Keratinocyte (primary cell): ENCODE measurements around the gene TSC1. TPM values are rescaled to one million over a fixed set of nuclear protein-coding genes. Genes with fewer than 3 reads are reported as not detected.
A peak's percentile ranks its signal among the peaks of the same experiment; 100 is the strongest.

Experiments used
- DNase-seq: peaks from one replicate; pipeline ENCODE4 v3.0.0-alpha.2; 2011; ENCODE audit warnings: low read depth, missing footprints, low spot score
- FAIRE-seq: peaks from 2 replicates; lab custom pipeline; 2011; peaks lifted over from hg19 to GRCh38; lab: Jason Lieb, UNC
- H2AFZ ChIP-seq: 2 replicates; pipeline ENCODE4 v1.6.0; 2012; ENCODE audit warnings: low read length, control low read depth, inconsistent platforms; ENCODE audit not compliant: control insufficient read depth
- H3K27ac ChIP-seq: 2 replicates; pipeline ENCODE4 v1.5.1; 2011; ENCODE audit warnings: low read length; ENCODE audit not compliant: control insufficient read depth, insufficient read depth
- H3K27me3 ChIP-seq: 3 replicates; pipeline ENCODE4 v1.6.0; 2011; ENCODE audit warnings: low read length; ENCODE audit not compliant: control insufficient read depth, insufficient read depth; ENCODE audit errors: extremely low read depth
- H3K36me3 ChIP-seq, 2 experiments: 2 replicates in 1 of 2; 3 replicates in 1 of 2; pipeline ENCODE4 v1.5.1; 2011; ENCODE audit warnings: low read length in 2 of 2, mild to moderate bottlenecking in 1 of 2; ENCODE audit not compliant: control insufficient read depth in 2 of 2, insufficient read depth in 2 of 2; ENCODE audit errors: extremely low read depth in 1 of 2
- H3K4me1 ChIP-seq: 3 replicates; pipeline ENCODE4 v1.5.1; 2011; ENCODE audit warnings: low read length; ENCODE audit not compliant: control insufficient read depth, insufficient read depth; ENCODE audit errors: extremely low read depth
- H3K4me2 ChIP-seq: 3 replicates; pipeline ENCODE4 v1.6.0; 2011; ENCODE audit warnings: low read depth, low read length; ENCODE audit not compliant: control insufficient read depth, insufficient read depth; ENCODE audit errors: extremely low read depth
- H3K4me3 ChIP-seq, 3 experiments: fragments of 200-600 bp in 1 of 3; sonication (generic) in 1 of 3; 2 replicates in 2 of 3; 3 replicates in 1 of 3; pipeline ENCODE4 v1.5.1; 2011 to 2016; ENCODE audit warnings: low read length in 3 of 3, mild to moderate bottlenecking in 3 of 3, control low read depth in 2 of 3, inconsistent platforms in 1 of 3, low read depth in 1 of 3, mixed read lengths in 1 of 3, mixed run types in 1 of 3, moderate library complexity in 1 of 3; ENCODE audit not compliant: control insufficient read depth in 2 of 3, insufficient read depth in 2 of 3; ENCODE audit errors: extremely low read depth in 1 of 3
- H3K79me2 ChIP-seq: 2 replicates; pipeline ENCODE4 v1.6.0; 2012; ENCODE audit warnings: low read length; ENCODE audit not compliant: control insufficient read depth, insufficient read depth
- H3K9ac ChIP-seq: 3 replicates; pipeline ENCODE4 v1.6.0; 2011; ENCODE audit warnings: low read length; ENCODE audit not compliant: control insufficient read depth, insufficient read depth; ENCODE audit errors: extremely low read depth
- H3K9me1 ChIP-seq: 3 replicates; pipeline ENCODE4 v1.6.0; 2011; ENCODE audit warnings: low read length; ENCODE audit not compliant: control insufficient read depth, insufficient read depth; ENCODE audit errors: extremely low read depth
- H3K9me3 ChIP-seq: 2 replicates; pipeline ENCODE4 v1.5.1; 2012; ENCODE audit warnings: low read depth, low read length; ENCODE audit not compliant: control insufficient read depth
- H4K20me1 ChIP-seq: 3 replicates; pipeline ENCODE4 v1.6.0; 2011; ENCODE audit warnings: low read length; ENCODE audit not compliant: control insufficient read depth, insufficient read depth; ENCODE audit errors: extremely low read depth
- CTCF ChIP-seq, 3 experiments: IDR thresholded peaks in 1 of 3; conservative IDR thresholded peaks in 1 of 3; optimal IDR thresholded peaks in 1 of 3; 2 replicates in 2 of 3; 3 replicates in 1 of 3; pipeline versions ENCODE3 to v1.5.1; 2011; ENCODE audit warnings: low read length in 3 of 3, mild to moderate bottlenecking in 3 of 3, moderate library complexity in 2 of 3, control low read depth in 1 of 3, inconsistent platforms in 1 of 3; ENCODE audit not compliant: insufficient read depth in 2 of 3; ENCODE audit errors: extremely low read depth in 1 of 3
- EZH2 ChIP-seq: IDR thresholded peaks from one replicate; pipeline ENCODE4 v1.6.1; 2012; ENCODE audit warnings: inconsistent platforms, mild to moderate bottlenecking, low read length, moderate library complexity
- dilution Hi-C: fragments of 300-500 bp; cut with MboI; formaldehyde crosslinking; loops from one replicate; pipeline ENCODE4 v1.7.0; 2020; ENCODE audit warnings: low sequenced_read_pairs; ENCODE audit not compliant: extremely low pct_ligation_motif_present
- polyA plus RNA-seq, 5 experiments: library from polyadenylated mRNA; depleted of rRNA in 3 of 5; stranded (reverse) in 3 of 5; stranded (forward) in 1 of 5; unstranded in 1 of 5; fragments of >200 nt; gene quantifications; 1 replicate in 1 of 5; 2 replicates in 3 of 5; 3 replicates in 1 of 5; pipeline versions ENCODE4 v1.2.1 to v1.2.3, GENCODE V29; 2011 to 2012; ENCODE audit warnings: missing spikeins in 2 of 5, low read depth in 1 of 5, low replicate concordance in 1 of 5

The TSC1 gene
- polyA plus RNA-seq, 1 donor (not counting 4 experiments of a cell fraction or from before 2014, with no cell fraction given): 26.1 TPM

- FAIRE-seq: no peak
These were observed 35.7 kb upstream of the TSC1 start for GRCh38 chr9:132980157-132980556.

GRCh38 chr9:132978451-132979131 is 34.2 kb upstream of the TSC1 start, which contains the start of gene GFI1B:
Gene GFI1B (plus strand): TSS chr9:132978694. CDS start chr9:132986679, 7,985 bp downstream.
- Histone ChIP-seq H3K4me2 (no peak within 1 kb of the TSS), H3K27me3 (peaks cover 40% of the 10 kb centered on the region)

More at GRCh38 chr9:132980157-132980556, 35.7 kb upstream of the TSC1 start:
- H3K4me1 ChIP-seq: no peaks in the 10 kb centered on the region
- no peaks in the 10 kb centered on the region for H3K9me3 ChIP-seq
- H3K9ac ChIP-seq: no peak overlapping the region
- H2AFZ ChIP-seq: no peak overlapping the region
- DNase-seq: no peak
- dilution Hi-C loops: no loop called here
- H3K27ac ChIP-seq: no peak overlapping the region
- no peaks in the 10 kb centered on the region for H4K20me1 ChIP-seq
- H3K79me2 ChIP-seq: no peaks in the 10 kb centered on the region
- peaks cover 47% of the 10 kb centered on the region for H3K27me3 ChIP-seq
- H3K4me2 ChIP-seq: no peak overlapping the region
- no peaks in the 10 kb centered on the region for H3K36me3 ChIP-seq
- no peaks in the 10 kb centered on the region for H3K9me1 ChIP-seq
- TF ChIP-seq EZH2: no peak
- no peak for TF ChIP-seq CTCF (optimal IDR thresholded peaks at IDR 0.05 in 1 of 3, IDR thresholded peaks at IDR 0.05 in 1 of 3, conservative IDR thresholded peaks at IDR 0.05 in 1 of 3; ENCODE audit: extremely low read depth in 1 of 3, insufficient read depth in 2 of 3, low read length in 3 of 3)
- no peak overlapping the region for H3K4me3 ChIP-seq

More at GRCh38 chr9:132978451-132979131, 34.2 kb upstream of the TSC1 start, which contains the start of gene GFI1B:
- Histone ChIP-seq H3K4me1 (no peaks in the 10 kb centered on the region), H3K4me3 (no peak within 1 kb of the TSS), H3K36me3 (no peaks in the 10 kb centered on the region), H3K79me2 (no peaks in the 10 kb centered on the region), H4K20me1 (no peaks in the 10 kb centered on the region), H3K9me3 (no peaks in the 10 kb centered on the region), H3K9ac (no peak within 1 kb of the TSS), H3K9me1 (no peaks in the 10 kb centered on the region), H2AFZ (no peak within 1 kb of the TSS), H3K27ac (no peak within 1 kb of the TSS)
- FAIRE-seq: no peak
- DNase-seq: no peak
- dilution Hi-C loops: no loop called here
- TF ChIP-seq CTCF (optimal IDR thresholded peaks at IDR 0.05 in 1 of 3, IDR thresholded peaks at IDR 0.05 in 1 of 3, conservative IDR thresholded peaks at IDR 0.05 in 1 of 3; ENCODE audit: extremely low read depth in 1 of 3, insufficient read depth in 2 of 3, low read length in 3 of 3) (no peak), EZH2 (peak; percentile 29)
